Urinary bladder (tissue), 4 donors: Measurements from ENCODE around the gene TRPC1. TPM values are rescaled to one million over a fixed set of nuclear protein-coding genes. Genes with fewer than 3 reads are reported as not detected.

Experiments
- DNase-seq: peaks from one replicate; pipeline ENCODE4 v3.0.0-alpha.2; 2015; ENCODE audit errors: extremely low spot score
- H3K27ac ChIP-seq: one replicate; pipeline ENCODE4 v1.5.1; 2013; ENCODE audit warnings: low read depth, mild to moderate bottlenecking, moderate library complexity
- H3K36me3 ChIP-seq: one replicate; pipeline ENCODE4 v1.6.1; 2013; ENCODE audit warnings: mild to moderate bottlenecking, moderate library complexity; ENCODE audit not compliant: insufficient read depth
- H3K4me1 ChIP-seq: one replicate; pipeline ENCODE4 v1.6.1; 2013; ENCODE audit warnings: mild to moderate bottlenecking, moderate library complexity; ENCODE audit not compliant: insufficient read depth
- H3K4me3 ChIP-seq: one replicate; pipeline ENCODE4 v1.5.1; 2013; ENCODE audit warnings: low read depth, low read length
- WGBS: extraction: QIAGEN DNeasy Blood & Tissue Kit; methylation state at CpG from one replicate; pipeline ENCODE4 v1.1.7; 2013; 5-methylcytosine and 5-hydroxymethylcytosine counted together
- polyA plus RNA-seq: library from polyadenylated mRNA; stranded (reverse); fragments of 200-250 nt; gene quantifications from one replicate; pipeline ENCODE4 v1.2.3, GENCODE V29; 2013
- total RNA-seq: library from RNA; depleted of rRNA; stranded (reverse); fragments of >200 nt; gene quantifications from one replicate; pipeline ENCODE4 v1.2.3, GENCODE V29; 2014
- donor health status: healthy with polysubstance abuse.
- donor health status: healthy.

TRPC1 gene
- total and polyA plus RNA-seq, 2 donors: 10.1 to 86.2 TPM

- no peaks in the 10 kb centered on the region for H3K4me1 ChIP-seq
- H3K4me3 ChIP-seq: no peak overlapping the region
- 97% methylated on average over 2 of the region's 2 CpGs for WGBS
- no peak overlapping the region for H3K27ac ChIP-seq
- DNase-seq: no peak
- H3K36me3 ChIP-seq: no peaks in the 10 kb centered on the region
Observed at GRCh38 chr3:142782616-142783015, 58.8 kb downstream of the TRPC1 start.

DNA sequence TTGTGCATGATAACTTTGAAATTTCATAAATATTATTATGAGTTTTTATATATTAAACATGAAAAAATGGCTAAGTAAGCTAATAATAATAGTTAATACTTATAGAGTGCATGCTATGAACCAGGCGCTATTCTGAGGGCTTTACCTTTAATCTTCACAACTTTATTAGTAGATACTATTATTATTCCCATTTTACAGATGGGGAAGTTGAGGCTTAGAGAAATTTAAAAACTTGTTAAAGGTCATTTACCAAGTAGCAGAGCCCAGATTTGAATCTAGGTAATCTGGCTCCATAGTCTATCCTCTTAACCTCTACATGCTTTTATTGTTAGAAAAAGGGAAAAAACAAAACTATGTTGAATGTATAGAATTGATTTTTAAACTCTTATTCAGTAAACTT is 60.4 kb downstream of the TRPC1 start:
- DNase-seq: no peak
- Histone ChIP-seq H3K27ac (no peak overlapping the region), H3K4me3 (no peak overlapping the region), H3K36me3 (no peaks in the 10 kb centered on the region), H3K4me1 (no peaks in the 10 kb centered on the region)
- WGBS: 98% methylated on average over 1 of the region's 1 CpG

GRCh38 chr3:142785996-142786395 is 62.2 kb downstream of the TRPC1 start:
- no peaks in the 10 kb centered on the region for H3K4me1 ChIP-seq
- H3K27ac ChIP-seq: no peak overlapping the region
- no peaks in the 10 kb centered on the region for H3K36me3 ChIP-seq
- WGBS: 82% methylated on average over 4 of the region's 4 CpGs
- H3K4me3 ChIP-seq: no peak overlapping the region
- DNase-seq: no peak

DNA sequence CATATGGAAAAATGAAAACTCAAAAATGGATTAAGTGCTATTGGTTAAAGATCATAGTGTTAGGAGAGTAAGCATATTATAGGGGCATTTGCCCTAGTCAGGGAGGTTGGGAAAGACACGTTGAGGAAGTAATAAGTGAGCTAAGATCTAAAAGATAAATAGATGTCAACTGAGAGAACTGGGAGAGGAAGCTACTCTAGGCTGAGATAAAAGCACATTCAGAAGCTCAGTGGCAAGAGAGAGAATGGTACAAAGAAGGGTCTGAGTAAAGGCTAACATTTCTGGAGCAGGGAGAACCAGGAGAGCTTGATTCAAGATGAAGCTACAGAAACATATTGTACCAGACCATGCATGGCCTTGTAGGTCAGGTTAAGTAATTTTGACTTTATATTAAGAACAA is 63.9 kb downstream of the TRPC1 start:
- Histone ChIP-seq H3K36me3 (no peaks in the 10 kb centered on the region), H3K4me1 (no peaks in the 10 kb centered on the region), H3K4me3 (no peak overlapping the region), H3K27ac (no peak overlapping the region)
- DNase-seq: no peak
- 44% methylated on average over 1 of the region's 1 CpG for WGBS

DNA sequence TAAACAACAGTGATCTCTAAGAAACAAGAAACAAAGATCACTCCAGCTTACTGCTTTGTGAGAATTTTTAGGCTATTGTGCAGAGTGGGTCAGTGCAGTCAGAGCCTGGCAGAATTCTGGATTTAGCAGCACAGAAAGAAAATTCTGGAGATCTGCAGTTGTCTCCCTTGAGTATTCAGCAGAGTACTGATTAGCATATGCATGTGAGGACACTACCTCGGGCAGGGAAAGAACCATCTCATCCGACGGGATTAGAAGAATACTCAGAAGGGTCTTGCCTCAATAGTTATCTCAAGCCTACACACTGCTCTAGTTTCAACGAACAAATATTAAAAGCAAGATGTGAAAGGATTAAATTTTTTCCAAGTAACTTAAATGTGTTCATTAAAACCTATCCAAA is 70.7 kb downstream of the TRPC1 start:
- Histone ChIP-seq H3K4me1 (no peaks in the 10 kb centered on the region), H3K36me3 (no peaks in the 10 kb centered on the region), H3K27ac (no peak overlapping the region), H3K4me3 (no peak overlapping the region)
- no peak for DNase-seq
- 79% methylated on average over 4 of the region's 4 CpGs for WGBS

DNA sequence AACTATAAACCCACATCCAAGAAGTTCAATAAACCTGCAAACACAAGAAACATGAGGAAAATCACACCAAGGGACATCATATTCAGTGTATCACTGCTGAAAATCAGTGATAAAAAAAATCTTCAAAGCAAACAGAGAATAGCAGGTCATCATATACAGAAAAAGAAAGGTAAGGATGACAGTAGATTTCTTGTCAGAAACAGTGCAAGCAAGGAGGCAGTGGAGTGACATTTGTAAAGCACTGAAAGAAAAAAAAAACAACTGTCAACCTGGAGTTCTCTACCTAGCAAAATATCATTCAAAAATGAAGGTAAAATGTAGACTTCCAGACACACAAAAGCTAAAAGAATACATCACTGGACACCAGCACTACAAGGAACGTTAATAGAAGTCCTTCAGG is 71.5 kb downstream of the TRPC1 start:
- Histone ChIP-seq H3K27ac (no peak overlapping the region), H3K4me3 (no peak overlapping the region), H3K4me1 (no peaks in the 10 kb centered on the region), H3K36me3 (no peaks in the 10 kb centered on the region)
- DNase-seq: no peak
- WGBS: 95% methylated on average over 1 of the region's 1 CpG

DNA sequence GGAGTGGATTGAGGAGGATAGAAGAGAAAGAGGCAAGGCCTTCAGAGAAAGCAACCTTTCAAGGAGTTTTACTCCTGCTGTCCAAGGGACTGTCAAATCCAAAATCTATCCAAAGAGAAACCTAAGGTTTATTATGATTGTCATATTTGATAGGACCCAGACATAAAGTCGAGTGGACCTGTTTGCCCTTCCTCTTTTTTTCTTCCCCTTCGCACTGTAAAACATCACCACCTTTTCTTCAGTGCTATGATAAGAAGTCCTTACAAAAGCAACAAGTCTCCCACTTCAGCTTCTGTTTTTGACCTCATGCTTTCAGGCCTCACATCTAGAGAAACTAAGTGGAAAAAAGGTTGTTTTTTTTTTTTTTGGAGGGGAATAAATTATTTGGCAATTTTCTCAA is 73.0 kb downstream of the TRPC1 start:
- no peak for DNase-seq
- no peaks in the 10 kb centered on the region for H3K4me1 ChIP-seq
- no peaks in the 10 kb centered on the region for H3K36me3 ChIP-seq
- H3K27ac ChIP-seq: no peak overlapping the region
- WGBS: 79% methylated on average over 2 of the region's 2 CpGs
- H3K4me3 ChIP-seq: no peak overlapping the region

DNA sequence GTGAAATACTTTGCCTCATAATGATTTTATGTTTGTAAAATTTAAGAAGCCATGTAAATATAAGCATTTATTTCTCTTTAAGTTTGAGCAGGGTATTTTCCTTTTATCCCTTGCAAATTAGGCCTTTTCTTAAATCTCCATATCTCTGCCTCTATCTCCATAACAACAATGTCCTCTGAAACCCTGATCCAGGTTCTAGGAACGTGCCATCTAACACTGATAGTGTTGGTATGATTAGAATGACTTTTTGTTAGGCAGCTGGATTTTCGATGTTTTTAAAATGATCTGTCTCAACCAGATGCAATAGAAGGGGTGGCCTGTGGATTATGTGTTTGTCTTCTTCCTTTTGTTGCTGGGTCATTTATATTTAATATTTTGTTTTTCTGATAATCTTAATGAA is 77.9 kb downstream of the TRPC1 start:
- whole genome bisulfite sequencing: 75% methylated on average over 2 of the region's 2 CpGs
- no peak overlapping the region for H3K27ac ChIP-seq
- no peak overlapping the region for H3K4me3 ChIP-seq
- no peaks in the 10 kb centered on the region for H3K36me3 ChIP-seq
- DNase-seq: no peak
- H3K4me1 ChIP-seq: no peaks in the 10 kb centered on the region

DNA sequence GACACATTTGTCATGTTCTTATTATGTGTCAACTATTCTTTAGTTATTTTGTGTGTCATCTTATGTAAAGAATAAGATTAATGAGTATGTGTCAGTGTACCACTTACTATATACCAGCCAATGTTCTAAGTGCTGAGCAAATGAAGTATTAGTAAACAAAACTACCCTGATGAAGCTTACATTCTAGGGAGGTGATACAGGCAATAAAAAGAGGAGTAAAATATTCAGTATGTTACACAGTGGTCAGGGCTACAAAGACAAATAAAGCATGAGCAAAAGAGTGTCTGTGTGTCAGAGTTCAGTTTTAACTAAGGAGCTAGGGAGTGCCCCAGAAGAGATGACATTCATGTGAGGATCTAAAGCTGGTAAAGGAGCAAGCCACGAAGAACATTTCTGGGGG is 79.1 kb downstream of the TRPC1 start:
- DNase-seq: no peak
- Histone ChIP-seq H3K4me1 (no peaks in the 10 kb centered on the region), H3K27ac (no peak overlapping the region), H3K36me3 (no peaks in the 10 kb centered on the region), H3K4me3 (no peak overlapping the region)
- 52% methylated on average over 1 of the region's 1 CpG for WGBS

DNA sequence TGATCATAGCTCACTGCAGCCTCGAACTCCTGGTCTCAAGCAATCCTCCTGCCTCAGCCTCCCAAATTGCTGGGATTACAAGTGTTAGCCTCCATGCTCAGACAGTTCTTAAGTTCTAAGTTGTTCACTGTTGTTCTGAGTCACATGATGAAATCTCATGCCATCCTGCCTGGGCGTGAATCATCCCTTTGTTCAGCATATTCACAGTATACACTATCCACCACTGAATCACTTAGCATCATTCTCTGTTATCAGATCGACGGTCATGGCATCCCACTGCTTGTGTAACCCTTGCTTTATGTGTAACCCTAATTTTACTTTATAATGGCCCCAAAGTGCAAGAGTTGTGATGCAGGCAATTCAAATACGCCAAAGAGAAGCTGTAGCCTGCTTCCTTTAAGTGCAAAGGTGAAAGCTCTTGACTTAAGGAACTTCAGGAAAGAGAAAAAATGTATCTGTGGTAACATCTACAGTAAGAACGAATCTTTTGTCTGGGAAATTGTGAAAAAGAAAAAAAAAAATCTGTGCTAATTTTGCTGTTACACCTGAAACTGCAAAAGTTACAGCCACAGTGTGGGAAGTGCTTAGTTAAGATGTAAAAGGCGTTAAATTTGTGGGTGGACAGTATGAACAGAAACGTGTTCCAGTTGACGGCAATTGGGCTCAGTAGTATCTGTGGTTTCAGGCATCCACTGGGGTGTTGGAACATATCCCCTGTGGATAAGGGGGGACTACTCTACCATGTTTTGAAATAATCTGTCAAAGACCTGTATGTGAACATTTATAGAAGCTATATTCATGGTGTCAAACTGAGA is 84.5 kb downstream of the TRPC1 start:
- WGBS: 87% methylated on average over 9 of the region's 9 CpGs
- no peak for DNase-seq
- H3K27ac ChIP-seq: no peak overlapping the region
- H3K36me3 ChIP-seq: no peaks in the 10 kb centered on the region
- no peak overlapping the region for H3K4me3 ChIP-seq
- H3K4me1 ChIP-seq: no peaks in the 10 kb centered on the region

- WGBS: 89% methylated on average over 3 of the region's 3 CpGs
- Histone ChIP-seq H3K36me3 (no peaks in the 10 kb centered on the region), H3K4me3 (no peak overlapping the region), H3K27ac (no peak overlapping the region), H3K4me1 (no peaks in the 10 kb centered on the region)
- DNase-seq: no peak
Observed at GRCh38 chr3:142809259-142809658, 85.4 kb downstream of the TRPC1 start.

GRCh38 chr3:142815803-142816202 is 92.0 kb downstream of the TRPC1 start:
- H3K36me3 ChIP-seq: no peaks in the 10 kb centered on the region
- DNase-seq: no peak
- no peaks in the 10 kb centered on the region for H3K4me1 ChIP-seq
- H3K27ac ChIP-seq: no peak overlapping the region
- no peak overlapping the region for H3K4me3 ChIP-seq
- 86% methylated on average over 6 of the region's 6 CpGs for WGBS

DNA sequence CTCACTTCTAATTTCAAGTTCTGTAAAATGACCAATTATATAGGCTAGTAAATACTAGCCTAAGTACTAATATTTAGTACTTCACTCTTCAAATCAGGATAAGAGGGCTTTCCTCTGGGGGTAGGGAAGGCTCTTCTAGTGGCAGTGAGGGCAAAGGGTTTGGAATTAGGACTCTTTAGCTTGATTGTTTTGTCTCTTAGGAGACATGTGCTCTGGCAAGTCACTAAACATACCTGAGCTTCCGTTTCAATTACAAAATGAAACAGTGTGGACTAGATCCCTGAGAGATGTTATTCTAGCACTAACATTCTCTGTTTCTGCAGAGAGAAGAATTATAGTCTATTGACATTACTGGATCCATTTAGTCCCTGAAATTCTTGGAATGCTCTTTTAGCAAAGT is 93.5 kb downstream of the TRPC1 start:
- WGBS: 30% methylated on average over 1 of the region's 1 CpG
- Histone ChIP-seq H3K4me3 (no peak overlapping the region), H3K4me1 (no peaks in the 10 kb centered on the region), H3K36me3 (no peaks in the 10 kb centered on the region), H3K27ac (no peak overlapping the region)
- DNase-seq: no peak

- DNase-seq: no peak
- Histone ChIP-seq H3K4me1 (no peaks in the 10 kb centered on the region), H3K4me3 (no peak overlapping the region), H3K27ac (no peak overlapping the region), H3K36me3 (no peaks in the 10 kb centered on the region)
- WGBS: 34% methylated on average over 7 of the region's 7 CpGs
Observed at GRCh38 chr3:142817897-142818296, 94.1 kb downstream of the TRPC1 start.

DNA sequence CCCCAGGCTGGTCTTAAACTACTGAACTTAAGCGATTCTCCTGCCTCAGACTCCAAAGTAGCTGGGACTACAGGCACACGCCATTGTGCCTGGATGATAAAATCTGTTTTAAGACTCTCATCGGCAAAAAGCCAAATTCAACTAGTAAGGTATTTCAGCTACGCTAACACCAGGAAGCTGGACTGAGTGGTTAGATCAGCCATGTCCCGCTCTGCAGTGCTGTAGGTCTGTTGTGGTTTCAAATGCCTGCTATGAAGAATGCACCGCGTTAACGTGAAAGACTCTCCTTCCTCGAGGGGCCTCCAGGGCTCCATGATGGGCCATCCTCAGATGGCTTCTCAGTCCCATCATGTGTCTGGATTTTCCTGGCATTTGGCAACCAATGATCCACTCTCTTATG is 94.8 kb downstream of the TRPC1 start:
- no peak overlapping the region for H3K4me3 ChIP-seq
- no peaks in the 10 kb centered on the region for H3K36me3 ChIP-seq
- H3K27ac ChIP-seq: no peak overlapping the region
- 86% methylated on average over 9 of the region's 9 CpGs for WGBS
- no peak for DNase-seq
- no peaks in the 10 kb centered on the region for H3K4me1 ChIP-seq
